Endothelial cell of umbilical vein (primary cell): ENCODE results near the gene NADSYN1.

Experiments
- CTCF ChIP-seq, 2 donors: IDR thresholded peaks; 1 replicate in 1 of 2; 2 replicates in 1 of 2; pipeline ENCODE4 v1.5.1; 2011; ENCODE audit warnings: low read length in 2 of 2, mild to moderate bottlenecking in 2 of 2, moderate library complexity in 2 of 2, control low read depth in 1 of 2, inconsistent platforms in 1 of 2, low read depth in 1 of 2; ENCODE audit not compliant: insufficient read depth in 1 of 2; ENCODE audit errors: extremely low read depth in 1 of 2
- EZH2 ChIP-seq: IDR thresholded peaks from 2 replicates; pipeline ENCODE4 v1.6.1; 2012; ENCODE audit warnings: borderline replicate concordance, low read depth, mild to moderate bottlenecking, moderate library complexity, low read length, inconsistent platforms; ENCODE audit not compliant: severe bottlenecking
- GATA2 ChIP-seq: IDR thresholded peaks from 2 replicates; pipeline ENCODE4 v1.7.0; 2011; ENCODE audit warnings: low read depth, mild to moderate bottlenecking, moderate library complexity, mixed read lengths, low read length; ENCODE audit not compliant: insufficient read length, insufficient read depth
- JUN ChIP-seq: IDR thresholded peaks from 2 replicates; pipeline ENCODE4 v1.6.1; 2011; ENCODE audit warnings: borderline replicate concordance, low read depth; ENCODE audit not compliant: insufficient read length, insufficient read depth
- MAX ChIP-seq: IDR thresholded peaks from 2 replicates; pipeline ENCODE4 v1.6.1; 2011; ENCODE audit not compliant: insufficient read depth, insufficient read length
- MYC ChIP-seq: IDR thresholded peaks from one replicate; pipeline ENCODE4 v1.6.1; 2011; ENCODE audit warnings: mild to moderate bottlenecking, low read depth, low read length
- POLR2A ChIP-seq: IDR thresholded peaks from 2 replicates; pipeline ENCODE4 v1.6.1; 2012; ENCODE audit warnings: low read depth, mild to moderate bottlenecking, control low read depth, low read length
- POLR2AphosphoS5 ChIP-seq: IDR thresholded peaks from 2 replicates; pipeline ENCODE4 v1.6.1; 2012; ENCODE audit warnings: low read depth, mild to moderate bottlenecking, control low read depth, low read length, moderate library complexity; ENCODE audit not compliant: insufficient read depth

GRCh38 chr11:71450507-71450906, 2.5 kb upstream of the NADSYN1 start:
- no peak for TF ChIP-seq POLR2A
- TF ChIP-seq CTCF (IDR thresholded peaks at IDR 0.05; ENCODE audit: extremely low read depth in 1 of 2, insufficient read depth in 1 of 2, low read depth in 1 of 2, low read length in 2 of 2), result no peak
- no peak for TF ChIP-seq EZH2
- no peak for TF ChIP-seq POLR2AphosphoS5
- no peak for TF ChIP-seq MYC
- TF ChIP-seq MAX, result no peak
- TF ChIP-seq JUN, result no peak
- TF ChIP-seq GATA2, result no peak
